B cell (primary cell): Measurements from ENCODE around the gene RAB11FIP3. TPM values are rescaled to one million over a fixed set of nuclear protein-coding genes. Genes with fewer than 3 reads are reported as not detected.
"Not testable (repeated sequence)": the region's sequence is repeated elsewhere in the genome, so short reads cannot be mapped to it uniquely, and the experiment has no call there.

Experiments
- ATAC-seq: fragments of 200-7000 bp; cut with Tn5 transposase; one replicate; pipeline ENCODE4 v1.10.0; 2021; ENCODE audit warnings: low read depth, mild to moderate bottlenecking, moderate number of reproducible peaks, moderate library complexity
- CTCF ChIA-PET: fragments of 350-600 bp; sonication (Branson Sonifier 250); formaldehyde crosslinking; loops from one replicate; lab custom pipeline; 2021; ENCODE audit warnings: antibody characterized with exemption, inconsistent platforms; lab: Charles Lee
- POLR2A ChIA-PET: fragments of 350-600 bp; sonication (Branson Sonifier 250); formaldehyde crosslinking; loops from one replicate; lab custom pipeline; 2021; ENCODE audit warnings: antibody characterized with exemption; lab: Charles Lee
- DNase-seq: peaks from one replicate; pipeline ENCODE4 v3.0.0; 2013
- H2AFZ ChIP-seq: 2 replicates; pipeline ENCODE4 v1.6.1; 2012; ENCODE audit warnings: mild to moderate bottlenecking, low read depth, low read length; ENCODE audit not compliant: insufficient read depth, poor library complexity, severe bottlenecking
- H3K27ac ChIP-seq, 2 donors: 1 replicate in 1 of 2; 2 replicates in 1 of 2; pipeline ENCODE4 v1.5.1; 2012 to 2013; ENCODE audit warnings: low read length in 2 of 2, mild to moderate bottlenecking in 2 of 2, moderate library complexity in 1 of 2
- H3K27me3 ChIP-seq, 4 experiments: fragments of 200-600 bp in 1 of 4; sonication (generic) in 1 of 4; replicated peaks in 1 of 4; 1 replicate in 2 of 4; 2 replicates in 2 of 4; pipeline versions ENCODE4 v1.6.1 to v1.7.0; 2013 to 2016; ENCODE audit warnings: low read length in 3 of 4, mild to moderate bottlenecking in 2 of 4, mixed read lengths in 1 of 4, moderate library complexity in 1 of 4; ENCODE audit not compliant: insufficient read depth in 4 of 4, control insufficient read depth in 3 of 4; ENCODE audit errors: control extremely low read depth in 1 of 4
- H3K36me3 ChIP-seq, 2 experiments: replicated peaks in 1 of 2; 1 replicate in 1 of 2; 2 replicates in 1 of 2; pipeline versions ENCODE4 v1.6.1 to v1.7.1; 2013; ENCODE audit warnings: low read length in 1 of 2; ENCODE audit not compliant: insufficient read depth in 2 of 2, control insufficient read depth in 1 of 2; ENCODE audit errors: control extremely low read depth in 1 of 2, extremely low read depth in 1 of 2
- H3K4me1 ChIP-seq, 2 donors: fragments of 200-600 bp in 1 of 2; sonication (generic) in 1 of 2; 1 replicate in 1 of 2; 2 replicates in 1 of 2; pipeline versions ENCODE4 v1.5.1 to v1.6.1; 2013 to 2017; ENCODE audit warnings: low read length in 2 of 2; ENCODE audit not compliant: control insufficient read depth in 2 of 2, insufficient read depth in 2 of 2
- H3K4me2 ChIP-seq: replicated peaks from 2 replicates; pipeline ENCODE3; 2012; ENCODE audit warnings: mild to moderate bottlenecking, low read depth, low read length; ENCODE audit not compliant: poor library complexity, severe bottlenecking
- H3K4me3 ChIP-seq, 5 experiments: fragments of 200-600 bp in 1 of 5; sonication (generic) in 1 of 5; 1 replicate in 3 of 5; 2 replicates in 2 of 5; pipeline versions ENCODE4 v1.5.1 to v1.7.0; 2011 to 2016; ENCODE audit warnings: low read length in 4 of 5, mild to moderate bottlenecking in 4 of 5, low read depth in 2 of 5, control low read depth in 1 of 5, moderate library complexity in 1 of 5; ENCODE audit not compliant: insufficient read depth in 1 of 5; ENCODE audit errors: control extremely low read depth in 1 of 5, extremely low read depth in 1 of 5
- H3K79me2 ChIP-seq: fragments of 200-600 bp; sonication (generic); one replicate; pipeline ENCODE4 v1.6.0; 2016; ENCODE audit warnings: low read length; ENCODE audit not compliant: control insufficient read depth, insufficient read depth
- H3K9ac ChIP-seq: fragments of 200-600 bp; sonication (generic); 2 replicates; pipeline ENCODE4 v1.6.1; 2017; ENCODE audit warnings: mild to moderate bottlenecking, low read length, moderate library complexity
- H3K9me3 ChIP-seq, 3 donors: one replicate each; pipeline versions ENCODE4 v1.6.1 to v1.7.1; 2013; ENCODE audit warnings: low read length in 2 of 3; ENCODE audit not compliant: control insufficient read depth in 2 of 3, insufficient read depth in 1 of 3; ENCODE audit errors: control extremely low read depth in 1 of 3
- H4K20me1 ChIP-seq: 2 replicates; pipeline ENCODE4 v1.6.0; 2012; ENCODE audit warnings: mild to moderate bottlenecking, low read length; ENCODE audit not compliant: insufficient read depth, control insufficient read depth, poor library complexity, severe bottlenecking
- H3K27ac Mint-ChIP-seq: one replicate; pipeline ENCODE4 v1.8.0; 2021; ENCODE audit warnings: mixed read lengths
- H3K27me3 Mint-ChIP-seq: one replicate; pipeline ENCODE4 v1.8.0; 2021; ENCODE audit warnings: mixed read lengths
- H3K4me1 Mint-ChIP-seq: one replicate; pipeline ENCODE4 v1.8.0; 2021; ENCODE audit warnings: mixed read lengths
- H3K4me3 Mint-ChIP-seq: one replicate; pipeline ENCODE4 v1.8.0; 2021; ENCODE audit warnings: mixed read lengths
- H3K9me3 Mint-ChIP-seq: one replicate; pipeline ENCODE4 v1.8.0; 2022; ENCODE audit warnings: mixed read lengths; ENCODE audit not compliant: insufficient read depth
- CTCF ChIP-seq: fragments of 200-600 bp; IDR thresholded peaks from one replicate; pipeline ENCODE4 v1.8.0; 2022; ENCODE audit warnings: antibody characterized with exemption, mild to moderate bottlenecking
- EZH2 ChIP-seq: IDR thresholded peaks from 2 replicates; pipeline ENCODE4 v1.6.1; 2012; ENCODE audit warnings: borderline replicate concordance, low read depth, mild to moderate bottlenecking, moderate library complexity, low read length; ENCODE audit not compliant: insufficient read depth, poor library complexity, severe bottlenecking
- WGBS: methylation state at CpG from one replicate; pipeline ENCODE4 v1.1.5; 2013; ENCODE audit warnings: missing lambda C conversion rate; ENCODE audit not compliant: insufficient coverage; 5-methylcytosine and 5-hydroxymethylcytosine counted together
- intact Hi-C: fragments of 100-400 bp; cut with micrococcal nuclease; formaldehyde crosslinking; loops from one replicate; pipeline ENCODE4 v1.10.0; 2022
- polyA plus RNA-seq: library from polyadenylated mRNA; depleted of rRNA; stranded (reverse); fragments of >200 nt; gene quantifications from 2 replicates; pipeline ENCODE4 v1.2.3, GENCODE V29; 2012
- total RNA-seq, 2 donors: library from RNA; stranded (reverse); fragments of 120-200 nt in 1 of 2; gene quantifications; 1 replicate in 1 of 2; 2 replicates in 1 of 2; pipeline versions ENCODE4 v1.2.3 to v1.2.4, GENCODE V29; 2013 to 2022

RAB11FIP3 gene
- total and polyA plus RNA-seq, 2 donors (not counting 1 experiment from before 2014, with no cell fraction given): 24.3 to 57.2 TPM

- CTCF ChIA-PET: no interaction called here
- Histone ChIP-seq H3K4me1 (no peaks in the 10 kb centered on the region), H3K27ac (no peak overlapping the region), H2AFZ (no peak overlapping the region), H4K20me1 (peaks cover 29% of the 10 kb centered on the region), H3K79me2 (peaks cover 26% of the 10 kb centered on the region), H3K27me3 (no peaks in the 10 kb centered on the region), H3K9me3 (no peaks in the 10 kb centered on the region), H3K36me3 (peaks cover 0 to 6% of the 10 kb centered on the region in 2 experiments), H3K4me3 (no peak overlapping the region), H3K4me2 (no peak overlapping the region), H3K9ac (no peak overlapping the region)
- POLR2A ChIA-PET: interaction anchor here (0.6 kb wide), 1 partner anchor 12 kb away, joined by 3 read pairs; no protein-coding TSS in a partner anchor
- DNase-seq (no peak), ATAC-seq (no peak)
- TF ChIP-seq CTCF (no peak), EZH2 (no peak)
- no peaks in the 10 kb centered on the region for H3K27me3 Mint-ChIP-seq
- 86% methylated on average over 13 of the region's 13 CpGs for WGBS
- intact Hi-C loops: no loop called here
- no peak overlapping the region for H3K4me3 Mint-ChIP-seq
- no peaks in the 10 kb centered on the region for H3K9me3 Mint-ChIP-seq
- no peak overlapping the region for H3K27ac Mint-ChIP-seq
- H3K4me1 Mint-ChIP-seq: no peaks in the 10 kb centered on the region
Observed at GRCh38 chr16:466651-467050, 41.2 kb downstream of the RAB11FIP3 start.

GRCh38 chr16:467249-467871 is 41.9 kb downstream of the RAB11FIP3 start:
- Histone ChIP-seq H4K20me1 (peaks cover 29% of the 10 kb centered on the region), H3K79me2 (peaks cover 26% of the 10 kb centered on the region)
- H2AFZ ChIP-seq, H3K9me3 ChIP-seq, H3K4me2 ChIP-seq, H3K9ac ChIP-seq, intact Hi-C loops, H3K27me3 ChIP-seq, CTCF ChIA-PET, H3K4me1 ChIP-seq, H3K4me3 ChIP-seq, H3K27me3 Mint-ChIP-seq, DNase-seq, H3K36me3 ChIP-seq, H3K27ac Mint-ChIP-seq, H3K9me3 Mint-ChIP-seq, H3K27ac ChIP-seq, H3K4me3 Mint-ChIP-seq, ATAC-seq, H3K4me1 Mint-ChIP-seq: not testable (repeated sequence)
- POLR2A ChIA-PET: interaction anchor here (0.6 kb wide), 1 partner anchor 13 kb away, joined by 3 read pairs; no protein-coding TSS in a partner anchor
- 86% methylated on average over 11 of the region's 12 CpGs for WGBS
